GM23248 (cell line): ENCODE measurements around the gene CTRL.

ENCODE experiments used
- EZH2 ChIP-seq: fragments of 200-600 bp; sonication (generic); IDR thresholded peaks from 2 replicates; pipeline ENCODE4 v1.6.1; 2018; ENCODE audit warnings: antibody characterized with exemption, mild to moderate bottlenecking; ENCODE audit not compliant: insufficient read depth, poor library complexity, severe bottlenecking
- EZH2phosphoT487 ChIP-seq: fragments of 200-600 bp; sonication (generic); IDR thresholded peaks from 2 replicates; pipeline ENCODE4 v1.6.1; 2018; ENCODE audit warnings: antibody characterized with exemption, moderate library complexity, mild to moderate bottlenecking, low read depth; ENCODE audit not compliant: insufficient read depth

GRCh38 chr16:67946128-67946569, 14.5 kb upstream of the CTRL start:
- TF ChIP-seq EZH2phosphoT487, result no peak
- TF ChIP-seq EZH2, result no peak
